NCI-H226 (cell line): ENCODE data around the gene AGBL1.

Source experiments
- DNase-seq: peaks from one replicate; pipeline ENCODE4 v3.0.0-alpha.2; 2015

The AGBL1 gene

GRCh38 chr15:86079508-86080266, at the start of gene AGBL1:
Gene AGBL1 (plus strand): TSS chr15:86079871.
- DNase-seq, result no peak

DNA sequence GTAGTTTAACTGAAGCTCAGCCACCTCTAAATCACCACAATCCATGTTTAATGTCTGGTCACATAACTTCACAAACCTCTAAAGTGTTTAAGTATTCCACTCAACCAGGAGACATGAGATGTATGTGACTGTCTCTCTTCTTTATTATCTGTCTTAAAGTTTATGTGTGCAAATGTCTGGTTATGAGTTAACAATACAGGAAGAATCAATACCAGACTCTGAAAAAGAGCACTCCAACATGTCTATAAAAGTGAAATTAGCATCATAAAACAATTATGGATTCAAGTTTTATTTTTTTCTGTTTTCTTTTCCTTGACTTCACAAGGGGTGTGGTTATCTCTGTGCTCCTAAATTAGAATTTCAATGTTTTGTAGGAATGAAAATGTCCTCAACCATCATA, 44.8 kb upstream of the AGBL1 start:
- no peak for DNase-seq

DNA sequence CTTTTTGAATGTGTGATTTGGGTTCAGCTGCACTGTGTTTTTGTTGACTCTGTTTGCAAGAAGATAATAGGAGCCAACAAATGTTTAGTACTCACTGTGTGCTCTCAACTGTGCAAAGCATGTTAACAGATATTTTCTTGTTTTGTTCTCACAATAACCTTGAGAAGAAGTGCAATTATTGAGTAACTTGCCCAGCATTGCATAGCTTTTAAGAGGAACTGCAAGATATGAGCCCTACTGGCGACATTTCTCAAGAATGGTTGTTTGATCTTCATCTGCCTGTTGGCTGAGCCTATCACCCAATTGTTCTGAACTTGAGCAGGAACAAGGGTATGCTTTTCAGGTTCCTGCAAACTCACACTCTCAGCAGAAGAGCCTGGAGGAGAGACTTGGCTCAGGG, 43.4 kb upstream of the AGBL1 start:
- DNase-seq, result no peak

GRCh38 chr15:86038491-86038890, 41.2 kb upstream of the AGBL1 start:
- DNase-seq, result no peak

- no peak for DNase-seq
Measured at GRCh38 chr15:86040356-86041033, 39.2 kb upstream of the AGBL1 start.

GRCh38 chr15:86041399-86041798, 38.3 kb upstream of the AGBL1 start:
- no peak for DNase-seq

GRCh38 chr15:86042226-86042625, 37.4 kb upstream of the AGBL1 start:
- DNase-seq, result no peak

DNA sequence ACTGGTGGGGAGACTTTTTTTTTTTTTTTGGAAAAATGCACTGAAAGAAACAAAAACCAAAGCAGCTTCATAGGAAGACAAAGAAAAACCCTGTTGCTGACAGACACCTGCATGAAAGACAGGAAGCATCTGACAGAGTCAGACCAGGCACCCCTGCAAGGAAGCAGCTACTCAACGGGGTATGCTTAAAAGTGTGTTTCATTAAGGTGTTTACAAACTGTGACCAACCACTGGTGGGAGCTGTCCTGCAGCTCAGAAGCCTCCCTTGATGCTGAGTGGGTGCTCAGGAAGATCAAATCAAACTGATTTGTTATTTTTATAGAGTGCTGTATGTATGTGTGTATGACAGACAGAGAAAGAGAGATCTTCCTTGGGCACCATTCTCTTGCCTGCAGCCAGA, 34.7 kb upstream of the AGBL1 start:
- no peak for DNase-seq

DNA sequence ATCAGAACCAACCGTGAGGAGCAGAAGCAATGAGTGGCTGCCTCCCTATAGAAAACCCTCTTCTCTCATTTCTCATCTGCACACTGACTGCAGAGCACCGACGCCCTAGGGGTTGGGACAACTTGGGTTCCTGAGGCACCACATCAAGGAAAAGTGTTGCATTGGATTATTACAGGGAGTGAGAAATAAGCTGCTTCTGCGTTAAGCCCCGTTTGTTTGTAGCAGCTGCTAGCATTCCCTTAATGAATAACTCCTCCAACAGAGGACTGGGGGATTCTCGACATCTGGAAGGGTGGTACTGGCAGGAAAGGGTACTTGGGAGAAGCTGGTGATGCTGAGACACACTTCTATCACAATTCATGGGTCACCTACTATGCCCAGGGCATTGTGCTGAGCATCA, 25.3 kb upstream of the AGBL1 start:
- no peak for DNase-seq

DNA sequence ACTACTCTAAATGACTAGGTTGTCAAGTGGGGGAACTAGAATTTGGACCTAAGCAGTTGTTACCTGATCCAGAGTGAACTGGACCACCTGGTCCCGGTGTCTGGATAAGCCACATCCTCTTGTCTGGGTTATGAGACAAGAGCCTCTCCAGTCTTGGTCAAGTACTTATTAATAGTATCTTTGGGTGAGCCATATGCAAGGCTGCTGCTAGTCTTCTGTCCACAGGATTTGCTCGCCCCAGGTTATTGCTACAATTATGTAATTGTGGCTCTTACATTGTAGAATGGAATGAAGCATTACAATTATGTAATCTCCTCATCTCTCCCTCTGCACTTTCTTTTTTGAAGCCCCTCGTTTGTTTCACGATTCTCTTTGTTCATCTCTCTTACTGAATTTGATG, 24.0 kb upstream of the AGBL1 start:
- no peak for DNase-seq

GRCh38 chr15:86059851-86060250, 19.8 kb upstream of the AGBL1 start:
- no peak for DNase-seq

DNA sequence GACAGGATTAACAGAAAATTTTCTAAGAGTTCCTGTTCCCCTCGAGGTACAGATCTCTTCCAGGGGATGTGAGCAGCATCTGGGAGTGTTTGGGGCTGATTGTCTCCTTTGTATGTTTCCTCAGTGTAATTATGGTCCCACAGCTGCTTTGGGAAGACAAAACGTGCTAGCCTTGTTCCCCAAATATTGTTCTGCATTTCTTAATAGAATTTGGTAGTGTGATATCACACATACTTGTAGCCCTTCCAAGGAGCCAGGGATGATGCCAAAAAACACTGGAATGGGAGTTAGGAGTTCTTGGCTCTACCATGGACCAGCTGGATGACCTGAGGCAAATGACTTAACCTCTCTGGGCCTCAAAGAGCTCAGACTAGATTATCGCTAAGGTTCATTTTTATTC, 19.0 kb upstream of the AGBL1 start:
- no peak for DNase-seq

DNA sequence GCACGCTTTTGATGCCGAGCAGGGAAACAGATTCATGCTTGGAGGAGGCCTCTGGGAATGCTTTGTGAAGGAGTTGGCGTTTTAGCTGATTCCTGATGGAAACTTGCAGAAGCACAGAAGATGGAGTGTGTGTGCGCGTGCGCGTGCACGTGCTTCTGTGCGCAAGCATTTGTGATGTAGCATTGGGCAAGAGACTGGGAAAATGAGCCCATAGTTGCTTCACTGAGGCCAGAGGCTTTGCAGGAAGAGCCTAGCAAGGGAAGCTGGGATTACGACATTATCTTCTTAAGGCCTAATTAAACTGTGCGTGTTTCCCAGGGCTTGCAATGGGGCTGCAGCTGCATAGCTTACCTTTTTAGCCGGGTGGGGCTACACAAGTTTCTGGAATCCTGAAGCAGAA, 18.1 kb upstream of the AGBL1 start:
- no peak for DNase-seq

DNA sequence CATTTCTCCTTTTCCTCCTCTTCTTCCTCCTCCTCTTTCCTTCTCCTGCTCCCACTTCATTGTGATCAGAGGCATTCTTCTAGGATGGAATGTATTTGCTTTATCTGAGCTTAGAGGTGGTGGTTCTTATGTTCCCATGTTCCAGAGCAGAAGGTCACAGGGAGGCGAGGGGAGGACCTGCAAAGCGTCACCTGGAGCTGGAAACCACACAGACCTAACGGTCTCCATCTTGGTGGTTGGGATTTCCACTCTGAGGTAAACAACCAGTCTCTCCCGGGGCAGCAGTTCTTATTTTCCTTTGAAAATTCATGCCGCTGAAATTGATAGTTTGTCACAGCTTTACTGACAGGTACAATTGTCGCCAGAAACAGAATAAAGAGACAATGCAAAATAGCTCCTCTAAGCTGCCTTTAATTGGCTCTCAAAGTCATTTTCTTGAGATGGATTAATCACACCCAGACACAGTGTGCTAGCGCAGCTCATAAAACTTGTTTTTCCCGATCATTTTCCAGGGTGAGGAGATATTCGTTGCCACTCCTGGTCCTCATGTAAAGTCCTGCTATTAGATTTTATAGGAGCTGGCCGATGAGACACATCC, 16.9 kb upstream of the AGBL1 start:
- DNase-seq, result no peak

GRCh38 chr15:86063356-86064095, 16.1 kb upstream of the AGBL1 start:
- no peak for DNase-seq

DNA sequence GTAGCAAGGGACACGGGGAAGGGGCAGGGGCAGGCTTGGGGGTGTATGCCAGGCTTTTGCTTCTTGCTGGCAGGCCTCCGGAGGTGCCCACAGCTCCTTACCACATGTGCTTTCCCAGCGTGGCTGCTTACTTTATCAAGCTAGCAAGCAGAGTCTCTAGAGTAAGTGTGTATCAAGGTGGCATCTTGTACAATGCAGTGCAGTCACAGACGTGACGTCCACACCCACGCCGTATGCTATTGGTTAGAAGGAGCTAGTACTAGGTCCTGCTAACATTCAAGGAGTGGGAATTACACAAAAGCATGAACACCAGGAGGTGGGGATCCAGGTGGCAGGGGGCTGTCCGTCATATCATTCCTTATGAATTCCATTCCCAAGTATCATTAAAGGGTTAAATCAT, 15.3 kb upstream of the AGBL1 start:
- DNase-seq, result no peak

DNA sequence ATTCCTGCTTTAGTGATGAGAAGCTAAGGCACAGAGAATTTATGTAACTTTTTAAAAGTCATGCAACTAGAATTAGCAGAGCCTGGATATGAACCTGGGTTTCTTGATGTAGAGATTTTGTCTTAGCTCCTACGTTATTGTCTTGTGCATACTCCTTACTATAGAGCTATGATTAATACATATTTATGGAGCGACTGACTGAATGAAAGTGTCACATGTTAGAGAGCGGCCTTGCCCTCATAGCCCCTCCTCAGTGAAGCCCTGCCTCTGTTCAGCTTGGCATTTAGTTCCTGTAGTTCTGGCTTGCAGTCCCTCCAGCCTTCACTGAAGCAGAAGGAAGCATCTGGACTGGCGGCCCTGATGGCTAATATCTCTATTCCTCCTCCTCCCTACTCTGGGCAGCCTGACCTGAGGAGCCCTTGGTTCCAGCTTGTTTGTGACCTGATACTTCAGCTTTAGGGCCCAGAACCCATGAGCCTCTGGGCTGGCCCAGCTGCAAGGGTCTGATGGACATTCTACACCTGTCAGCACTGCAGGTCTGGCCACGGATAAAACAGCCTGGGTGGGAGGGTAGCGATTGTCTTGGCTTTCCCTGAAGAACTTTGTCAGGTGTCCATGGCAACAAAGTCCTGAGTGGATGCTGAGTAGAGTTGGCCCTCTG, 13.4 kb upstream of the AGBL1 start:
- no peak for DNase-seq

GRCh38 chr15:86073281-86073680, 6.4 kb upstream of the AGBL1 start:
- DNase-seq, result no peak

GRCh38 chr15:86076468-86076867, 3.2 kb upstream of the AGBL1 start:
- DNase-seq, result no peak

DNA sequence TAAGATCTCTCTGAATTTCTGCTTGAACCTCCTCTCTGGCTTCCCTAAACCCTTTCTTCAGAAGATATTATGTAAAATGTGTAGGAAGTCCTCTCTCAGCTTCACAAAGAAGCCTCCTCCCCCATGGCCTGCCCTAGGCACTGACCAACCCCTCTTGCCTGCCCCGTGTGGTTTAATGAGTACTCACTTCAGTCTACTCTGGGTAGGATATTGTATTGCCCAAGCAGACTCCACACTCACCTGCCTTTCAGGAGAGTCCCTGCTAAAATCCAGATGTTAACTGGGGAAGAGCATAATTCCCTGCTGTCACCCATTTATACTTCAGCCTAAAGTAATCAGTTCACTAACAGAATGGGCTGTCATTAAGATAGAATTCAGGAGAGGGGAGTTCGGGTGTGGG, 2.6 kb upstream of the AGBL1 start:
- no peak for DNase-seq

DNA sequence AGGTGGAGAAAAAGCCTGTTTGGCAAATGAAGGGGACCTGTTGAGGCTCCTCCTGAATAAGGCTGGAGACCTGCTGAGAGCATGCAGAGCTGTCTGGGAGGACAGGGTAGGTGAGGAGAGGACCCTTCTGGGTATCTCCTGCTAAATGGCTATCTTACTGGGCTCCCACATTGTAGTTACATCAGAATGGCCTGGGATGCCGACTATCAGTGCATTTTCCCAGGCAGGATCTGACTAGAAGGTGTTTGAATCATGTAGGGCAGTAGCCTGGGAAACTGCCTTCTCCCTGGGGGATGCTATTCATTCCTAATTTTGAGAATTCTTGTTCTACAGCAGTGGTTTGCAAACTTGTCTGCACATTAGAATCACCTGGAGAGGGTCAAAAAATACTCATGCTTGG, 631 bp downstream of the AGBL1 start:
- no peak for DNase-seq

GRCh38 chr15:86082619-86083380, 3.1 kb downstream of the AGBL1 start:
- DNase-seq, result no peak
